ENCODE results near the gene CCDC120.

CCDC120 gene

GRCh38 chrX:49058794-49059193 is at the start of gene CCDC120:
TSS of gene CCDC120 (plus strand) at chrX:49058999. CDS start at chrX:49062042, 3,043 bp downstream.
- DNase-seq (ENCODE audit: low spot score), result no peak
- FAIRE-seq, result no peak

- DNase-seq (ENCODE audit: low spot score), result no peak
- no peak for FAIRE-seq
Observed at GRCh38 chrX:49019050-49019449, 39.7 kb upstream of the CCDC120 start.

- DNase-seq (ENCODE audit: low spot score) (no peak), FAIRE-seq (no peak)
Observed at GRCh38 chrX:49019599-49020249, 39.1 kb upstream of the CCDC120 start.

GRCh38 chrX:49029876-49030275 is 28.9 kb upstream of the CCDC120 start:
- no peak for DNase-seq (ENCODE audit: low spot score)

GRCh38 chrX:49030283-49030682 is 28.5 kb upstream of the CCDC120 start:
- no peak for FAIRE-seq
- no peak for DNase-seq (ENCODE audit: low spot score)

More at GRCh38 chrX:49029876-49030275, 28.9 kb upstream of the CCDC120 start:
- FAIRE-seq, result no peak

DNA sequence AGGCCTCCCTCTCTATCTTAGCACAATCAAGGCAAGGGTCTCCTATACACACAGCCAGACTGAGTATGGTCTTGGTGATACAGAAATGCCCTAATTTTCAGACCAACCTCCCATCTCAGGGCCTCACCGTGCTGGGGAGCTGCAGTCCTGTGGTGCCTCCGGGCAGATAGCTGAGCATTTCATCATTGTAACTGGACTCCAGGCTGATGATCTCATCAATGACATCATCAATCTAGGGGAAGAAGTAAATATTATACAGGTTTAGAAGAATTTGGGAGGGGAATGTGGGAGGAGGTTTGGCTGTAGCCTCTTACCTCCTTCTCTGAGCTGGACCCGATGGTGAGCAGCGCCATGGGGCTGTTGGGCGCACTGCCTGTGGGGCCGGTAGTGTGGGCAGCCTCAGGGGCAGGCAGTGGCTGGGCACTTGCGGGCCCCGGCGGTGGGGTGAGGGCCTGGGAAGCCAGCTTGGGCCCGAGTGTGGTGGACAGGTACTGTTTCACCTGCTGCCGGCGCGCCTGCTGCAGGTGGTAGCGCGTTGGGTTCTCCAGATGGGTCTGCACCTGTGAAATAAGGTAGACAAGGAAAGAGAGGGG is 20.8 kb upstream of the CCDC120 start:
- FAIRE-seq (no peak), DNase-seq (ENCODE audit: low spot score) (no peak)

DNA sequence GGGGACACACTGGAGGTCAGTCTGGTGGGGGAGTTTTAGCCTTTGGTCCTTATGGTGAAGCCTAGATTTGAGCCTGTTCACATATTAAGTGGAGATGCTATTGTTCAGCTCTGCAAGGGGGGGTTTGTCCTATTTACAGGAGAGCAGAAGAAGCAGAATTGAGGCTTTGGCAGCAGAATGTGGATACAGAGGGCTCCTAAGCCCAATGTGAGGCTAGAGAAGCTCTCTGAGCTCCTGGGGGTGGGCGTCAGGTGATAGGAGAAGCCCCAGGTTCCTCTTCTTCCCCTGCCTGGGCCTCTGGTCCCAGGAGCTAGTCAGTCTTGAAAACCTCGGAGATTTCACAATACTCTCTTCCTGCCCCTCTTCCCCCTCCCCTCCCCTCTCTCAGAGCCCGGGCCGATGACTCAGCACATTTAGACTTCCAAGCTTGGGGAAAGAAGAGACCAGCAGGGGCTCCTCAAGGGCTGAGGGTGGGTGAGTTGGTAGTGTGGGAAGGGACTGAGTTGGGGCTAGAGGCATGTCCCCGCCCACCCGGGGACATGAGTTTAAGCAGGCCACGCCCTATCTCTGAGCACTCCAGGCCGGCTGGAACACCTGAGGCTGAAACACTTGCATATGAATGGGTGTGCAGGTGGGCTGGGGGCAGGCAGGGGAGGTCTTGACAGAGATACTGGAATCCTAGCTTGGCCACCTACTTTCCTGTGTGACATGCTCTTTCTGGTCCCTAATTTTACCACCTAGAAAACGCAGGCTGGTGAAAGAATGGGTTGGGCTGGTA is 19.0 kb upstream of the CCDC120 start:
- FAIRE-seq (peak; percentile 92), DNase-seq (ENCODE audit: low spot score) (peak; percentile 84)

DNA sequence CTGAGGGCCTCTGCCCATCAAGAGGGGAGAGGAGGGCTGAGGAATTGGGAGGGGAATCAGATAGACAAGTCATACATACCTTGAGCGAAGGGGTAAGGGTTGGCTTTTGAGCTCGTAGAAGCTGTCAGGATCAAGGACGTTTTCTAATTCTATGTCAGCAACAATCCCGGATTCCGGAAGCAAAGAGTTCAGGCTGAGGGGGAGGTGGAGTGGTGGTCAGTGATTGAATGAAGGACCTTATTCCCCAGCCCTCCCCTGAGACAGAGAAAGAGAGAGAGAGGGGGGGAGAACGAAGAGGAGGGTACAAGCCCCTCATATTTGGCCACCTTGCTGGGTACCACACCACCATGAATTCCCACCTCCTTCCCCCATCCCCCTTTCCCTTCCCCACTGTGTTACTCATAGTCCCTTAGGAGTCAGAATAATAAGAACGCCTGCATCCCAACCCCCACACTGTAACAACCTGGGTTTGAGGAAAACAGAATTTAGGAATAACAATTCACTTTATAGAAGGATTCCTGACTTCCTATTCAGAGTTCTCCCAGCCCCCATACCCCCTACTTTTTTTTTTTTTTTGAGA is 18.3 kb upstream of the CCDC120 start:
- DNase-seq (ENCODE audit: low spot score) (peak; percentile 7), FAIRE-seq (no peak)

- peak; percentile 85 for FAIRE-seq
- DNase-seq (ENCODE audit: low spot score), result peak; percentile 65
Observed at GRCh38 chrX:49041744-49042580, 16.8 kb upstream of the CCDC120 start.

DNA sequence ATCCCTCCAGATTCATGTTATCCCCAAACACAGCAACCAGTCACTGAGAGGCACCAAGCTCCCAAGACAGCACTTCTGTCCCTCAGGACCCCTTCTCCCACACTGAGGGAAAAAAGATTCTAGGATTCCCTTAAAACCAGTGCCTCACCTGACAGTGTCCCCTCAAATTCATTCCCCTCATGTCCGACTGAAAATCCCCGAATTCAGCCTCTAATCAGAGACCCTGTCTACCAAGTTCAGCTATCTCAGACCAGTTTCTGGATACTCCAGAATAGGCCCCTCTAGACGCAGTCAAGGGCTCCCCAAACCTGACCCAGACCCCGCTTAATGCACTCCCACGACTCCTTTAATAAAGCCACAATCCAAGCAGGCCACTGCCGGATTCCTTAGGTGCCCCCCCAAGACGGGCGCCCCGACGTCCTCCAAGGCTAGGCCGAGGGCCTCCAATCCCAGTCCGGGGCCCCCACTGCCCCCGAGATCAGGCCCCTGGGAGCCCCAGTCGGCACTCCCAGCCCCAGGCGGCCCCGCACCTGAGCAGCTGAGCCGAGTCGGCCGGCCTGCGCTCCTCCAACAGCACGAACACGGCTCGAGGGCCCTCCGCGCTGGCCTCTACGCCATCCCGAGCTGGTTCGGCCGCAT is 16.1 kb upstream of the CCDC120 start:
- FAIRE-seq, result no peak
- DNase-seq (ENCODE audit: low spot score), result no peak

GRCh38 chrX:49043220-49043986 is 15.4 kb upstream of the CCDC120 start, which contains the start of gene TFE3:
TSS of gene TFE3 (minus strand) at chrX:49043357. CDS start at chrX:49043226, 131 bp downstream.
- peak; percentile 99 for FAIRE-seq
- DNase-seq (ENCODE audit: low spot score), result peak; percentile 97

GRCh38 chrX:49043987-49044281 is 14.9 kb upstream of the CCDC120 start:
- FAIRE-seq, result no peak

GRCh38 chrX:49053223-49054072 is 5.4 kb upstream of the CCDC120 start:
- FAIRE-seq (no peak), DNase-seq (ENCODE audit: low spot score) (no peak)

More at GRCh38 chrX:49043987-49044281, 14.9 kb upstream of the CCDC120 start:
- DNase-seq (ENCODE audit: low spot score), result no peak

- DNase-seq (ENCODE audit: low spot score) (no peak), FAIRE-seq (no peak)
Observed at GRCh38 chrX:49054073-49054762, 4.6 kb upstream of the CCDC120 start.

DNA sequence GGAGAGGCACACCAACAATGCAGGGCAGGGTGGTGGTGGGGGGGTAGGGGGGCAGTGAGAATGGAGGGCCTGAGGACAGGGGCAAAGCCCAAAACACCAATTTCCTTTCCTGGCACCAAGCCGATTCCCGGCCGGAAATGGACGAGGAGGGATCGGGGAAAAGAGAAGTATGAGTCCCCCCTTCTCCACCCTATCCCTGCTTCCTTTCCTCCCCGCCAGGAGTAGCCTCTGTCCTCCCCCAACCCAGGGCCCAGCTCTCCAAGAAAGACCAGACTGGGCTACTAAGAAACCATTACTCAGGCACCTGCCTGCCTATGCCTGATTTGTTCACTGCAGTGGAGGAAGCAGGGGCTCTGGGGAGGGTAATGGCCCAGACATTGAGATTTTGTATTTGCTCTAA is 402 bp downstream of the CCDC120 start:
- FAIRE-seq (no peak), DNase-seq (ENCODE audit: low spot score) (no peak)

- FAIRE-seq, result no peak
- DNase-seq (ENCODE audit: low spot score), result no peak
Observed at GRCh38 chrX:49059681-49060085, 884 bp downstream of the CCDC120 start.

- DNase-seq (ENCODE audit: low spot score), result no peak
- no peak for FAIRE-seq
Observed at GRCh38 chrX:49060914-49061313, 2.1 kb downstream of the CCDC120 start.

DNA sequence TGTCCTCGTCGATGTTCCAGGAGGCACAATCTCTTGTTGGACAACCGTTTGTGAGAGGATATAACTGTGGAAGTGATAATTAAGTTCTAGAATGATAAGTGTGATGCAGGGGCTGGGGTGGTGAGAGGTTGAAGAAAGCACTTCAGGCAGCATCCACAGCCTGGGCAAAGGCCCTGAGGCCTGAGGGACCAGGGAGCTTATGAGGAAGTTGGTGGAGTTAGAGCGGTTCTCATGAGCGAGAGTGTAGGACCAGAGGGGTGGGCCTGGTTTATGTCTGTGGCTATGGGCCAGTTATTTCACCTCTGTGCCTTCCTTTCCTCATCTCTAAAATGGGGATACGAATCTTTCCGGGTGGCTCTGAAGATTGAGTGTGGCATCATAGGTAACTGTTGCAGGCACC is 2.7 kb downstream of the CCDC120 start:
- no peak for DNase-seq (ENCODE audit: low spot score)
- FAIRE-seq, result no peak

Measured in RCC 7860 (cell line).